Karpas-422 (cell line): Measurements from ENCODE around the gene POLK. TPM values are rescaled to one million over a fixed set of nuclear protein-coding genes. Genes with fewer than 3 reads are reported as not detected.

Experiments used
- DNase-seq: peaks from one replicate; pipeline ENCODE4 v3.0.0-alpha.2; 2015
- H2AFZ ChIP-seq: fragments of 200-600 bp; sonication (generic); 2 replicates; pipeline ENCODE4 v1.6.1; 2014; ENCODE audit warnings: antibody characterized with exemption, low read length, mixed read lengths
- H3K27ac ChIP-seq: fragments of 200-600 bp; sonication (generic); 2 replicates; pipeline ENCODE4 v1.5.1; 2014; ENCODE audit warnings: mild to moderate bottlenecking, low read length, moderate library complexity
- H3K27me3 ChIP-seq: fragments of 200-600 bp; sonication (generic); 2 replicates; pipeline ENCODE4 v1.6.1; 2014; ENCODE audit warnings: low read length, mixed read lengths
- H3K36me3 ChIP-seq: fragments of 200-600 bp; sonication (generic); 2 replicates; pipeline ENCODE4 v1.6.1; 2014; ENCODE audit warnings: low read length, mixed read lengths; ENCODE audit not compliant: insufficient read depth
- H3K4me1 ChIP-seq: fragments of 200-600 bp; sonication (generic); 2 replicates; pipeline ENCODE4 v1.6.1; 2014; ENCODE audit warnings: mild to moderate bottlenecking, low read length, mixed read lengths
- H3K4me2 ChIP-seq: fragments of 200-600 bp; sonication (generic); 2 replicates; pipeline ENCODE4 v1.6.1; 2014; ENCODE audit warnings: low read length, low read depth, mild to moderate bottlenecking; ENCODE audit not compliant: poor library complexity, severe bottlenecking
- H3K4me3 ChIP-seq: fragments of 200-600 bp; sonication (generic); 2 replicates; pipeline ENCODE4 v1.5.1; 2014; ENCODE audit warnings: mild to moderate bottlenecking, antibody characterized with exemption, low read length, mixed read lengths
- H3K79me2 ChIP-seq: fragments of 200-600 bp; sonication (generic); 2 replicates; pipeline ENCODE4 v1.6.1; 2014; ENCODE audit warnings: mild to moderate bottlenecking, low read length, mixed read lengths
- H3K9ac ChIP-seq: fragments of 200-600 bp; sonication (generic); 2 replicates; pipeline ENCODE4 v1.6.0; 2014; ENCODE audit warnings: low read length
- H3K9me2 ChIP-seq: fragments of 200-600 bp; sonication (generic), shearing (Covaris generic); replicated peaks from 2 replicates; pipeline ENCODE4 v1.6.0; 2014; ENCODE audit warnings: mild to moderate bottlenecking, low read length, moderate library complexity; ENCODE audit not compliant: insufficient read depth
- H3K9me3 ChIP-seq: fragments of 300-700, 200-600 bp; sonication (generic); 2 replicates; pipeline ENCODE4 v1.6.1; 2014; ENCODE audit warnings: low read length, mixed read lengths
- H4K20me1 ChIP-seq: fragments of 200-600 bp; sonication (generic); 2 replicates; pipeline ENCODE4 v1.6.1; 2014; ENCODE audit warnings: mild to moderate bottlenecking, antibody characterized with exemption, low read length, low read depth; ENCODE audit not compliant: insufficient read depth
- total RNA-seq: library from RNA; depleted of rRNA; stranded (reverse); fragments of >200 nt; shearing (Covaris generic); gene quantifications from 2 replicates; pipeline ENCODE4 v1.2.3, GENCODE V29; 2014; ENCODE audit warnings: low replicate concordance

POLK gene
- total RNA-seq, 1 experiment from 2014 or later = 28.4 TPM

- no peak overlapping the region for H3K9ac ChIP-seq
- H3K9me3 ChIP-seq = peaks cover 4% of the 10 kb centered on the region; the same call in 1 of the 2 replicates
- no peaks in the 10 kb centered on the region for H3K9me2 ChIP-seq
- peaks cover 94% of the 10 kb centered on the region for H3K79me2 ChIP-seq
- peaks cover 6% of the 10 kb centered on the region; the same call in 1 of the 2 replicates for H3K4me1 ChIP-seq
- no peak overlapping the region for H3K27ac ChIP-seq
- no peaks in the 10 kb centered on the region for H3K27me3 ChIP-seq
- H3K4me3 ChIP-seq = no peak overlapping the region
- no peak overlapping the region for H3K4me2 ChIP-seq
- no peak overlapping the region for H2AFZ ChIP-seq
- H4K20me1 ChIP-seq = no peaks in the 10 kb centered on the region
- no peaks in the 10 kb centered on the region; the same call in 1 of the 2 replicates for H3K36me3 ChIP-seq
- DNase-seq = no peak
Observed at GRCh38 chr5:75536694-75537360, 25.1 kb downstream of the POLK start.

- no peak overlapping the region for H3K27ac ChIP-seq
- no peak overlapping the region for H3K4me3 ChIP-seq
- no peaks in the 10 kb centered on the region for H3K36me3 ChIP-seq
- no peak overlapping the region for H3K9ac ChIP-seq
- H3K9me2 ChIP-seq = no peaks in the 10 kb centered on the region
- peaks cover 89% of the 10 kb centered on the region for H3K79me2 ChIP-seq
- H3K4me2 ChIP-seq = no peak overlapping the region
- DNase-seq = no peak
- H2AFZ ChIP-seq = no peak overlapping the region
- H3K4me1 ChIP-seq = peaks cover 10% of the 10 kb centered on the region
- no peaks in the 10 kb centered on the region for H4K20me1 ChIP-seq
- H3K9me3 ChIP-seq = no peaks in the 10 kb centered on the region
- H3K27me3 ChIP-seq = no peaks in the 10 kb centered on the region
Observed at GRCh38 chr5:75538211-75538610, 26.5 kb downstream of the POLK start.

- Histone ChIP-seq H3K9ac (no peak overlapping the region), H3K4me2 (no peak overlapping the region), H3K9me2 (no peaks in the 10 kb centered on the region), H4K20me1 (no peaks in the 10 kb centered on the region), H3K9me3 (0 out of 2 replicates have a peak, but pooled peaks cover 5% of the 10 kb centered on the region), H3K79me2 (peaks cover 70% of the 10 kb centered on the region), H3K27ac (no peak overlapping the region), H3K27me3 (no peaks in the 10 kb centered on the region), H3K4me1 (peaks cover 15% of the 10 kb centered on the region), H2AFZ (no peak overlapping the region), H3K4me3 (no peak overlapping the region), H3K36me3 (peaks cover 8% of the 10 kb centered on the region; the same call in 1 of the 2 replicates)
- no peak for DNase-seq
Observed at GRCh38 chr5:75545131-75545530, 33.4 kb downstream of the POLK start.

GRCh38 chr5:75546830-75547229 lies 35.1 kb downstream of the POLK start:
- Histone ChIP-seq H3K36me3 (peaks cover 8% of the 10 kb centered on the region; the same call in 1 of the 2 replicates), H3K4me1 (peaks cover 9% of the 10 kb centered on the region), H3K4me3 (no peak overlapping the region), H4K20me1 (no peaks in the 10 kb centered on the region), H3K79me2 (peaks cover 53% of the 10 kb centered on the region), H3K27ac (no peak overlapping the region), H3K27me3 (no peaks in the 10 kb centered on the region), H3K9me2 (no peaks in the 10 kb centered on the region), H3K9ac (no peak overlapping the region), H3K9me3 (0 out of 2 replicates have a peak, but pooled peaks cover 5% of the 10 kb centered on the region), H2AFZ (no peak overlapping the region), H3K4me2 (no peak overlapping the region)
- DNase-seq = no peak

- Histone ChIP-seq H3K36me3 (peaks cover 13% of the 10 kb centered on the region; the same call in 1 of the 2 replicates), H2AFZ (no peak overlapping the region), H3K4me1 (peaks cover 4% of the 10 kb centered on the region; the same call in 1 of the 2 replicates), H3K9me3 (0 out of 2 replicates have a peak, but pooled peaks cover 5% of the 10 kb centered on the region), H3K27ac (no peak overlapping the region), H3K9ac (no peak overlapping the region), H3K4me2 (no peak overlapping the region), H3K27me3 (no peaks in the 10 kb centered on the region), H3K9me2 (no peaks in the 10 kb centered on the region), H4K20me1 (no peaks in the 10 kb centered on the region), H3K4me3 (no peak overlapping the region), H3K79me2 (peaks cover 47% of the 10 kb centered on the region)
- DNase-seq = no peak
Observed at GRCh38 chr5:75547812-75548211, 36.1 kb downstream of the POLK start.

- 0 out of 2 replicates have a peak, but pooled peaks cover 5% of the 10 kb centered on the region for H3K9me3 ChIP-seq
- no peak overlapping the region for H3K4me3 ChIP-seq
- peaks cover 24% of the 10 kb centered on the region; the same call in 1 of the 2 replicates for H3K36me3 ChIP-seq
- H3K27ac ChIP-seq = no peak overlapping the region
- H3K9me2 ChIP-seq = no peaks in the 10 kb centered on the region
- peaks cover 31% of the 10 kb centered on the region for H3K79me2 ChIP-seq
- H3K4me2 ChIP-seq = no peak overlapping the region
- H4K20me1 ChIP-seq = no peaks in the 10 kb centered on the region
- peak; percentile 55 for DNase-seq
- no peaks in the 10 kb centered on the region; the same call in 1 of the 2 replicates for H3K4me1 ChIP-seq
- no peak overlapping the region for H3K9ac ChIP-seq
- no peaks in the 10 kb centered on the region for H3K27me3 ChIP-seq
- H2AFZ ChIP-seq = no peak overlapping the region
Observed at GRCh38 chr5:75550597-75550996, 38.9 kb downstream of the POLK start.

- no peak overlapping the region for H2AFZ ChIP-seq
- peaks cover 24% of the 10 kb centered on the region; the same call in 1 of the 2 replicates for H3K36me3 ChIP-seq
- no peak for DNase-seq
Observed at GRCh38 chr5:75551471-75551870, 39.8 kb downstream of the POLK start.

GRCh38 chr5:75552764-75553163 lies 41.1 kb downstream of the POLK start:
- no peak for DNase-seq
- Histone ChIP-seq H4K20me1 (no peaks in the 10 kb centered on the region), H3K4me3 (no peak overlapping the region), H3K9me3 (0 out of 2 replicates have a peak, but pooled peaks cover 5% of the 10 kb centered on the region), H3K27ac (no peak overlapping the region), H3K4me2 (no peak overlapping the region), H3K27me3 (no peaks in the 10 kb centered on the region), H3K36me3 (peaks cover 29% of the 10 kb centered on the region), H3K9me2 (no peaks in the 10 kb centered on the region), H3K4me1 (no peaks in the 10 kb centered on the region), H3K79me2 (peaks cover 22% of the 10 kb centered on the region), H3K9ac (no peak overlapping the region), H2AFZ (no peak overlapping the region)

More at GRCh38 chr5:75551471-75551870, 39.8 kb downstream of the POLK start:
- Histone ChIP-seq H4K20me1 (no peaks in the 10 kb centered on the region), H3K9ac (no peak overlapping the region), H3K9me3 (0 out of 2 replicates have a peak, but pooled peaks cover 5% of the 10 kb centered on the region), H3K4me2 (no peak overlapping the region), H3K27ac (no peak overlapping the region), H3K27me3 (no peaks in the 10 kb centered on the region), H3K9me2 (no peaks in the 10 kb centered on the region), H3K4me1 (no peaks in the 10 kb centered on the region), H3K79me2 (peaks cover 28% of the 10 kb centered on the region), H3K4me3 (no peak overlapping the region)
